GM18520 (cell line): ENCODE results near the gene SCAMP4.

Experiments used
- ATAC-seq: cut with Tn5 transposase; IDR thresholded peaks from one replicate; pipeline ENCODE4 v1.9.1; 2021; ENCODE audit not compliant: unreplicated experiment

Gene SCAMP4

GRCh38 chr19:1954532-1954933 is 49.3 kb downstream of the SCAMP4 start:
- no peak for ATAC-seq

- no peak for ATAC-seq
These were observed 50.2 kb downstream of the SCAMP4 start for GRCh38 chr19:1955171-1956121.

- ATAC-seq, result no peak
These were observed 50.9 kb downstream of the SCAMP4 start for GRCh38 chr19:1956122-1956494.

- no peak for ATAC-seq
These were observed 51.8 kb downstream of the SCAMP4 start for GRCh38 chr19:1956868-1957492.

- no peak for ATAC-seq
These were observed 52.5 kb downstream of the SCAMP4 start for GRCh38 chr19:1957562-1958248.

GRCh38 chr19:1959928-1960589 is 54.9 kb downstream of the SCAMP4 start:
- no peak for ATAC-seq

GRCh38 chr19:1961000-1961883 is 56.0 kb downstream of the SCAMP4 start:
- ATAC-seq, result no peak

- ATAC-seq, result no peak
These were observed 57.5 kb downstream of the SCAMP4 start for GRCh38 chr19:1962674-1963073.

- no peak for ATAC-seq
These were observed 61.9 kb downstream of the SCAMP4 start for GRCh38 chr19:1967087-1967608.

- ATAC-seq, result no peak
These were observed 63.3 kb downstream of the SCAMP4 start for GRCh38 chr19:1968279-1969175.

GRCh38 chr19:1969176-1970002 is 64.2 kb downstream of the SCAMP4 start:
- no peak for ATAC-seq

GRCh38 chr19:1970003-1970805 is 65.0 kb downstream of the SCAMP4 start:
- ATAC-seq, result no peak

- no peak for ATAC-seq
These were observed 65.8 kb downstream of the SCAMP4 start for GRCh38 chr19:1970806-1971502.

- no peak for ATAC-seq
These were observed 69.4 kb downstream of the SCAMP4 start for GRCh38 chr19:1974381-1975161.

- ATAC-seq, result no peak
These were observed 69.9 kb downstream of the SCAMP4 start for GRCh38 chr19:1975162-1975480.
